Heart left ventricle (tissue), 13 donors: ENCODE data around the gene ASMTL.

Source experiments
- CTCF ChIP-seq, 12 donors: fragments of 200-600 bp; sonication (generic) in 4 of 12; IDR thresholded peaks; one replicate each; pipeline versions ENCODE4 v1.5.0 to v1.8.0; 2018 to 2022; ENCODE audit warnings: antibody characterized with exemption in 12 of 12, mild to moderate bottlenecking in 5 of 12
- POLR2A ChIP-seq, 2 donors: fragments of 450-650 bp; IDR thresholded peaks; one replicate each; pipeline ENCODE4 v1.6.1; 2017; ENCODE audit warnings: antibody characterized with exemption in 2 of 2, mild to moderate bottlenecking in 2 of 2, moderate library complexity in 2 of 2
- donor health status: ischemic (EF 13 %, LVEDD 7.1; RV severe dilation, severe dysfunction).
- donor health status: DM: no; HTN: yes; CAD: no.
- donor health status: DM: no; HTN: no; CAD: no.
- donor health status: ischemic (EF 25% LVEDD 6.9; RV normal size, moderate dysfunction).
- donor health status: ischemic (EF 25% LVEDD 5.7; RV mildly dilated, moderate dysfunction).
- donor health status: ischemic (EF 35%, LVEDD 5.7; RV mildly dilated, moderate dysfunction).
- donor health status: nonischemic (EF 11% LVEDD 7.7; RV severe dilation, severe dysfunction).
- donor health status: DM: yes; HTN: yes; CAD: no.
- donor health status: PGD.
- donor health status: ischemic (EF 29% LVEDD 5.4; RV normal size, mild dysfunction).
- donor health status: nonischemic (EF 23%, LVEDD 6.1; RV moderate dilation, normal function).

- TF ChIP-seq CTCF (IDR thresholded peaks at IDR 0.05) = no peak
- TF ChIP-seq POLR2A (IDR thresholded peaks at IDR 0.05) = no peak
Observed at GRCh38 chrX:1486749-1487361, 34.1 kb upstream of the ASMTL start.
